ENCODE measurements around the gene FNBP1. TPM values are rescaled to one million over a fixed set of nuclear protein-coding genes. Genes with fewer than 3 reads are reported as not detected.
A peak's percentile ranks its signal among the peaks of the same experiment; 100 is the strongest.
"Not testable (repeated sequence)": the region's sequence is repeated elsewhere in the genome, so short reads cannot be mapped to it uniquely, and the experiment has no call there.

The FNBP1 gene
- total RNA-seq, 1 donor from 2014 or later: 38.2 TPM

GRCh38 chr9:130022566-130023143, 20.3 kb downstream of the FNBP1 start:
- DNase-seq: no peak

GRCh38 chr9:130021842-130022241, 21.1 kb downstream of the FNBP1 start:
- not testable (repeated sequence) for DNase-seq

- DNase-seq: no peak
Observed at GRCh38 chr9:130021123-130021522, 21.9 kb downstream of the FNBP1 start.

- peak; percentile 44 for DNase-seq
Observed at GRCh38 chr9:130020618-130021017, 22.4 kb downstream of the FNBP1 start.

- no peak for DNase-seq
Observed at GRCh38 chr9:130018265-130018664, 24.7 kb downstream of the FNBP1 start.

- DNase-seq: not testable (repeated sequence)
Observed at GRCh38 chr9:130017510-130017909, 25.5 kb downstream of the FNBP1 start.

GRCh38 chr9:130017076-130017475, 25.9 kb downstream of the FNBP1 start:
- no peak for DNase-seq

GRCh38 chr9:130015353-130016019, 27.5 kb downstream of the FNBP1 start:
- DNase-seq: no peak

GRCh38 chr9:130013326-130013725, 29.7 kb downstream of the FNBP1 start:
- DNase-seq: no peak

- DNase-seq: no peak
Observed at GRCh38 chr9:130010151-130010988, 32.6 kb downstream of the FNBP1 start.

- not testable (repeated sequence) for DNase-seq
Observed at GRCh38 chr9:130009546-130009945, 33.4 kb downstream of the FNBP1 start.

- no peak for DNase-seq
Observed at GRCh38 chr9:130008538-130008937, 34.5 kb downstream of the FNBP1 start.

GRCh38 chr9:130006952-130007351, 36.0 kb downstream of the FNBP1 start:
- not testable (repeated sequence) for DNase-seq

GRCh38 chr9:130003943-130004552, 38.9 kb downstream of the FNBP1 start:
- no peak for DNase-seq

GRCh38 chr9:130002320-130002719, 40.7 kb downstream of the FNBP1 start:
- no peak for DNase-seq

- no peak for DNase-seq
Observed at GRCh38 chr9:130001190-130001589, 41.8 kb downstream of the FNBP1 start.

- DNase-seq: no peak
Observed at GRCh38 chr9:129999141-129999510, 43.9 kb downstream of the FNBP1 start.

- no peak for DNase-seq
Observed at GRCh38 chr9:129998491-129999140, 44.4 kb downstream of the FNBP1 start.

- not testable (repeated sequence) for DNase-seq
Observed at GRCh38 chr9:129997706-129998105, 45.3 kb downstream of the FNBP1 start.

- DNase-seq: no peak
Observed at GRCh38 chr9:129996161-129996830, 46.7 kb downstream of the FNBP1 start.

GRCh38 chr9:129995409-129996160, 47.4 kb downstream of the FNBP1 start:
- no peak for DNase-seq
